C4-2B (cell line): ENCODE results near the gene OR6N1.

ENCODE experiments used
- H3K27ac ChIP-seq: fragments of 450-650 bp; 2 replicates; pipeline ENCODE4 v1.5.1; 2017
- ZFX ChIP-seq: fragments of 450-650 bp; IDR thresholded peaks from 2 replicates; pipeline ENCODE4 v1.6.1; 2017
- TF ChIP-seq, protein P1 (sequence below): fragments of 450-650 bp; conservative IDR thresholded peaks from 2 replicates; pipeline ENCODE4 v1.5.1; 2017; ENCODE audit warnings: mild to moderate bottlenecking

OR6N1 gene

DNA sequence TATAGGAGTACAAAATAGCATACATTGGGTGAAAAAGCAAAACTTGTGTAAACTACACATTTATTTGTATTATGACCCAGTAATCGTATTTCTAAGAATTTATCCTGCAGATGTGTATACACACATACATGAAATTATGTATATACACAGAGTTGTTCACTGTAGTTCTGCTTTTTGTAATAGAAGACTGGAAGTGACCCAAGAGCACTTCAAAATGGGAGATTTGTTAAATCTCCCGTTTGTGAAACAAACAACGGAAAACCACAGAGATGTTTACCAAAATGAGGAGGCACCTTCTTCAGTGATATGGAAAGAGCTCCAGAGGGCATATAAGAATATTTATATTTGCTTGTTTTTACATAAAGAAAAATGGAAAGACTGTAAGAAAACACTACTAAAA is 41.2 kb upstream of the OR6N1 start:
- no peak overlapping the region for H3K27ac ChIP-seq
- TF ChIP-seq, protein P1, sequence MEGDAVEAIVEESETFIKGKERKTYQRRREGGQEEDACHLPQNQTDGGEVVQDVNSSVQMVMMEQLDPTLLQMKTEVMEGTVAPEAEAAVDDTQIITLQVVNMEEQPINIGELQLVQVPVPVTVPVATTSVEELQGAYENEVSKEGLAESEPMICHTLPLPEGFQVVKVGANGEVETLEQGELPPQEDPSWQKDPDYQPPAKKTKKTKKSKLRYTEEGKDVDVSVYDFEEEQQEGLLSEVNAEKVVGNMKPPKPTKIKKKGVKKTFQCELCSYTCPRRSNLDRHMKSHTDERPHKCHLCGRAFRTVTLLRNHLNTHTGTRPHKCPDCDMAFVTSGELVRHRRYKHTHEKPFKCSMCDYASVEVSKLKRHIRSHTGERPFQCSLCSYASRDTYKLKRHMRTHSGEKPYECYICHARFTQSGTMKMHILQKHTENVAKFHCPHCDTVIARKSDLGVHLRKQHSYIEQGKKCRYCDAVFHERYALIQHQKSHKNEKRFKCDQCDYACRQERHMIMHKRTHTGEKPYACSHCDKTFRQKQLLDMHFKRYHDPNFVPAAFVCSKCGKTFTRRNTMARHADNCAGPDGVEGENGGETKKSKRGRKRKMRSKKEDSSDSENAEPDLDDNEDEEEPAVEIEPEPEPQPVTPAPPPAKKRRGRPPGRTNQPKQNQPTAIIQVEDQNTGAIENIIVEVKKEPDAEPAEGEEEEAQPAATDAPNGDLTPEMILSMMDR = no peak
- no peak for TF ChIP-seq ZFX

DNA sequence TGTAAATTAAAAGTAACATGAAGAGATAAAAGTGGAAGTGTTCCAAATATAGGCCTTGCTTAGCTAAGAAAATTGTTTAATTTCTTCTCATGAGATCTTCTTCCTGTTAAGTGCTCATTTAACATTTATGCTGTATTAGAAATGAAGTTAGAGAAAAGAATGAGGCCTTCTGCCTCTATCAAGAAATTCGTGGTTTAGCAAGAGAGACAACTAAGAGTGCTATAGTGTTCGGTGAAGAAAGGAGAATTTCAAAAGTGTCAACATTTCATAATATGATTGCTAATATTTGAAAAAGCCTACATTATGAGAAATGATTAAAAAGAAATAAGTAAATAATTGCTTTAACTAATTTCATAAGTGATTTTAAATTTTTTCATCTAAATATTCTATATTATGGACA is 40.3 kb upstream of the OR6N1 start:
- TF ChIP-seq, protein P1 = no peak
- no peak for TF ChIP-seq ZFX
- H3K27ac ChIP-seq = no peak overlapping the region

DNA sequence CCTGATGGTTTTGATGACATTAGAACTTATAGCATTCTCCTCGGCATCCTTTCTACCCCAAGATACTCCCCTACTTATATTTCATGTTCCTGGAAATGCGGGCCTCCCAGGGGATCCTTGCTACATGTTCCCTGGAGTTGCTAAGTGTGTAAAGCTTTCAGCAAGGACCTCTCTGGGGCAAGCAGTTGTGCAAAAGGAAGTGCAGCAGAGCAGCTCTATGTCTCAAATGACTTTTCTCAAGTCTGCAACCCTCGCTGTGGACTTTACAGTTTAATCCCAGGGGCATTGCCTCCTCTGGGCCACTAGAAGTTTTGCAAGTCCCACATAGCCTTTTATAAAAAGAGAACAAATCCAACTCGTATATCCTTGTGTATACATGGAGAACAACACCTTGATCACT is 38.3 kb upstream of the OR6N1 start:
- H3K27ac ChIP-seq = no peak overlapping the region
- TF ChIP-seq, protein P1 = no peak
- no peak for TF ChIP-seq ZFX

DNA sequence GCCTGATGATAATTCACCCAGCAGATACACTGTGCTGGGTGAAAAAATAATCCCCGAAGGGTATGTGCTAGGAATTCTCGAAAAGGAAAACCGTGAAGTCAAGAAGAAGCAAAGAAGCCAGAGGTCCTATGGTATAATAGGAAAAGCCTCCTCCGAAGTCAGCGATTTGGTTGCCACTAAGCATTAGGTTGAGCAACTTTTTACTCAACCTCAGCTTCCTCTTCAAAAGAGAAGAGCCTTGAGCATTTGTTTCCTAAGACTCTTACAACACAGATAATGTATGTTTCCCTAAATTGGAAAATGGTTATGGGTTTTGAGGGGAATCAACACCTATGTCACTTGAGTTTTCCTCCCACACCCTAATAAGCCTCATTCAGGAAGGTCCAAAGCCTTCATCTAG is 37.9 kb upstream of the OR6N1 start:
- TF ChIP-seq ZFX = no peak
- TF ChIP-seq, protein P1 = no peak
- H3K27ac ChIP-seq = no peak overlapping the region

DNA sequence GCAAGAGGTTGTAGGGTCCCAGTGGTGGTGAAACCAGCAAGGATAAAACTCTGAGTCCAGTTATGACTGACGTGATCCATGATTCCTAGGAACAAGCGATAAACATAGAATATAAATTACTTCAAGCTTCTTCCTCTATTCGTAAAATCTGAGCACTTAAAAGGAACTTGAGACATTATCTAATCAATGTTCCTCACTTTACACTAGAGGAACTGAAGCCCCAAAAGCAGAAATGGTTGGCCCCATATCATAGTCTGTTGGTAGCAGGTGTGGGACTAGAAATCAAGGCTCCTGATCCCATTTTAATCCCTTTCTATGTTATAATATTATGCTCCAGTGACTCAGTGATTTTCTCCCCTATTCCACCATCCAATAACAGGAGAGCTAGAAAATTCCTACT is 37.3 kb upstream of the OR6N1 start:
- no peak for TF ChIP-seq ZFX
- TF ChIP-seq, protein P1 = no peak
- no peak overlapping the region for H3K27ac ChIP-seq

DNA sequence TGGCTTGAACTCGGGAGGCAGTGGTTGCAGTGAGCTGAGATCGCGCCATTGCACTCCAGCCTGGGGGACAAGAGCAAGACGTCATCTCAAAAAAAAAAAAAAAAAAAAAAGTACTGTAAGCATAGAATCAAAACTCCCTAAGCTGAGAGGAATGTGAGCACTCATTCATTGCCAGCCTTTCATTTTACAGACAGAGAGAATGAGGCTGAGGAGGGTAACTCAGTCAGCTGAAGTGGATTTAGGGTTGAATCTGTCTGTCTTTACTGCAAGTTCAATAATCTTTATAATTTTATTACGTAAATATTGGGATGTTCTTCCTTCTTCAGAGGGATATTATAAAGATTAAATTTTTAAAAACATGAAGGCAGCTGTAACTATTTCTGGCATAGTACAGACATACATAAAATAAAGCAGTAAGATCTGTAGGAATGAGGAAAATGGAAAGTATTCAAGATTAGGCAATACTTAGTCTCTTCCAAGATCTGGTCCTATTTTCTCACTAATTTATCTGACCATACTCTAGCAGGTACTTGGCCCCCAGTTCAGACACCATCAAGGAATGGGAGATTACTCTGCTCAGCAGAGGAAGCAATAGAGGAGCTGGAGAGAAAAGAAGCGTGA is 35.0 kb upstream of the OR6N1 start:
- TF ChIP-seq, protein P1 = no peak
- no peak for TF ChIP-seq ZFX

DNA sequence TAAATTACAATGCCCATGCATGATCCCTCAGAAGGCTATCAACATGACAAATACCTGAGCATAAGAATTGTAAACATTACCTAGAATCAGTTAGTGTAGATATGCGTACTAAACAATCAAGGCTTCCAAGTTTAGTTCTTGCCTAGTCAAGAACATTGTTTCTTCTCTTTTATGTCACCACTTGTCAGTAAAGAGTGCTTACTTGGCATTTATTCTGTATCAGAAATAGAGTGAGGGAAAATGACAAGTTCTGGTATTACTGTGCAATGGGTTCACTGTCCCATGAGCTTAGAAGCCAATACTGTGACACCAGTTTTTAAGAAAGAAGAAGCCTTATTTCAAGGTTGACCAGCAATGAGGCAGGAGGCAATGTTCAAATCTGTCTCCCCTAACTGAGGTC is 31.7 kb upstream of the OR6N1 start:
- TF ChIP-seq, protein P1 = no peak
- TF ChIP-seq ZFX = no peak
- no peak overlapping the region for H3K27ac ChIP-seq

More for the DNA sequence above, 35.0 kb upstream of the OR6N1 start:
- H3K27ac ChIP-seq = no peak overlapping the region
